Activated T-helper 2 cell treated with anti-CD3 and anti-CD28 coated beads, Interferon-gamma antibody, Interleukin-2, Interleukin-4, amounts not matched to agents 10 μg/mL and 5 μg/mL and 100 μg/mL, durations not matched to agents 14 hours and 24 hours and 36 hours (primary cell): ENCODE measurements around the gene NHP2. TPM values are rescaled to one million over a fixed set of nuclear protein-coding genes. Genes with fewer than 3 reads are reported as not detected.
"Not testable (repeated sequence)": the region's sequence is repeated elsewhere in the genome, so short reads cannot be mapped to it uniquely, and the experiment has no call there.

Experiments
- DNase-seq: peaks from one replicate; pipeline ENCODE4 v3.0.0; 2021; ENCODE audit warnings: low spot score
- H3K27ac Mint-ChIP-seq: one replicate; pipeline ENCODE4 v1.8.0; 2021; ENCODE audit warnings: mixed read lengths
- H3K27me3 Mint-ChIP-seq: one replicate; pipeline ENCODE4 v1.8.0; 2021; ENCODE audit warnings: low read depth, mixed read lengths
- H3K36me3 Mint-ChIP-seq: one replicate; pipeline ENCODE4 v1.8.0; 2021; ENCODE audit warnings: low read depth, mixed read lengths
- H3K4me1 Mint-ChIP-seq: one replicate; pipeline ENCODE4 v1.8.0; 2021; ENCODE audit warnings: low read depth, mixed read lengths
- H3K4me3 Mint-ChIP-seq: one replicate; pipeline ENCODE4 v1.8.0; 2021; ENCODE audit warnings: low read depth, mild to moderate bottlenecking, moderate library complexity, mixed read lengths
- H3K9me3 Mint-ChIP-seq: one replicate; pipeline ENCODE4 v1.8.0; 2021; ENCODE audit warnings: mixed read lengths
- intact Hi-C: fragments of 100-400 bp; cut with micrococcal nuclease; formaldehyde crosslinking; loops from one replicate; pipeline ENCODE4 v1.15.1; 2023
- total RNA-seq: library from RNA; stranded (reverse); gene quantifications from 2 replicates; pipeline ENCODE4 v1.2.3, GENCODE V29; 2022

Gene NHP2
- total RNA-seq, result 221 and 228 TPM in 2 replicates

GRCh38 chr5:178153530-178154340 is at the start of gene NHP2:
NHP2 (minus strand) TSS chr5:178153885; CDS start chr5:178153817, 68 bp downstream.
- H3K27ac Mint-ChIP-seq, result peak within 1 kb of the TSS; percentile 83
- intact Hi-C loops, result loop anchor here (2.0 to 5.0 kb wide), 2 partner anchors 41 to 51 kb away; partner anchors contain the start of genes HNRNPAB and N4BP3
- H3K36me3 Mint-ChIP-seq, result peaks cover 42% of the 10 kb centered on the region
- no peaks in the 10 kb centered on the region for H3K27me3 Mint-ChIP-seq
- H3K9me3 Mint-ChIP-seq, result no peaks in the 10 kb centered on the region
- H3K4me3 Mint-ChIP-seq, result peak within 1 kb of the TSS; percentile 93
- H3K4me1 Mint-ChIP-seq, result peaks cover 29% of the 10 kb centered on the region
- DNase-seq, result peak; percentile 98

DNA sequence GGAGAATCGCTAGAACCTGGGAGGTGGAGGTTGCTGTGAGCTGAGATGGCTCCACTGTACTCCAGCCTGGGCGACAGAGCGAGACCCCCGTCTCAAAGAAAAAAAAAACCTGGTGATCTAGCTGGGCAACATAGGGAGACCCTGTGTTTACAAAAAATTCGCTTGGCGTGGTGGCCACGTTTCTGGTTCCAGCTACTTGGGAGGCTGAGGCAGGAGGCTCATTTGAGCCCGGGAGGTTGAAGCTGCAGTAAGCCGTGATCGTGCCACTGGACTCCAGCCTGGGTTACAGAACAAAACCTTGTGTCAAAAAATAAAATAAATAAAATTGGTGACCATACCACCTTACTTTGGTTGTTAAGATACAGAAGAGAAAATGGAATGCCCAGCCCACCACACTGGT is 48.9 kb upstream of the NHP2 start:
- Mint-ChIP-seq H3K27ac (no peak overlapping the region), H3K9me3 (no peaks in the 10 kb centered on the region), H3K27me3 (peaks cover 2% of the 10 kb centered on the region), H3K36me3 (peaks cover 28% of the 10 kb centered on the region), H3K4me3 (peak overlapping the region; percentile 67), H3K4me1 (peaks cover 14% of the 10 kb centered on the region)
- DNase-seq, result no peak
- intact Hi-C loops, result loop anchor here (10.0 kb wide), 2 partner anchors 608 to 1198 kb away; partner anchors contain the start of genes TMED9 and UIMC1

DNA sequence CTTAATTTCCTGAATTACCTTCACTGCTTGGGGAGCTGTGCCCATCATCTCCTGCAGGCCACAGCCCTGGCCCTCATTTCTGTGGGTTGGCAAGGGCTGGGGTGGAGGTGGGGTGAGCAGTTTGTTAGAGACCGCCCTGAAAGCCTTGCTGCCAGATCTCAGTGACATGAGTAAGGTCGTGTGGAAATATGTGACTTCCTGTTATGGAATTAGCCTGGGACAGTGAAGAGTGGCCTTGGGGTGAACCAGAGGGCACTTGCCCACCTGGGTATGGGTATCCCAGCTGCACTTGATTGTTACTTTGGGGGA is 48.2 kb upstream of the NHP2 start:
- Mint-ChIP-seq H3K27me3 (peaks cover 2% of the 10 kb centered on the region), H3K4me3 (no peak overlapping the region)
- intact Hi-C loops, result loop anchor here (10.0 kb wide), 2 partner anchors 607 to 1197 kb away; partner anchors contain the start of genes TMED9 and UIMC1

GRCh38 chr5:178201221-178201926 is 47.7 kb upstream of the NHP2 start:
- no peak for DNase-seq
- Mint-ChIP-seq H3K9me3 (no peaks in the 10 kb centered on the region), H3K27me3 (peaks cover 2% of the 10 kb centered on the region), H3K4me3 (no peak overlapping the region), H3K27ac (no peak overlapping the region), H3K4me1 (peaks cover 6% of the 10 kb centered on the region), H3K36me3 (peaks cover 16% of the 10 kb centered on the region)
- intact Hi-C loops, result loop anchor here (10.0 kb wide), 2 partner anchors 607 to 1197 kb away; partner anchors contain the start of genes TMED9 and UIMC1

More for the DNA sequence above, 48.2 kb upstream of the NHP2 start:
- Mint-ChIP-seq H3K9me3 (no peaks in the 10 kb centered on the region), H3K27ac (no peak overlapping the region), H3K36me3 (peaks cover 21% of the 10 kb centered on the region), H3K4me1 (peaks cover 10% of the 10 kb centered on the region)
- no peak for DNase-seq

GRCh38 chr5:178199581-178200434 is 46.1 kb upstream of the NHP2 start:
- H3K36me3 Mint-ChIP-seq, result peaks cover 4% of the 10 kb centered on the region
- no peak overlapping the region for H3K4me3 Mint-ChIP-seq
- peaks cover 5% of the 10 kb centered on the region for H3K27me3 Mint-ChIP-seq
- no peak overlapping the region for H3K27ac Mint-ChIP-seq
- H3K4me1 Mint-ChIP-seq, result no peaks in the 10 kb centered on the region
- intact Hi-C loops, result loop anchor here (10.0 kb wide), 2 partner anchors 605 to 1195 kb away; partner anchors contain the start of genes TMED9 and UIMC1
- no peaks in the 10 kb centered on the region for H3K9me3 Mint-ChIP-seq
- DNase-seq, result no peak

- DNase-seq, result no peak
- intact Hi-C loops, result no loop called here
- no peaks in the 10 kb centered on the region for H3K36me3 Mint-ChIP-seq
- H3K27ac Mint-ChIP-seq, result no peak overlapping the region
- H3K4me1 Mint-ChIP-seq, result peaks cover 3% of the 10 kb centered on the region
- no peaks in the 10 kb centered on the region for H3K9me3 Mint-ChIP-seq
- no peak overlapping the region for H3K4me3 Mint-ChIP-seq
- H3K27me3 Mint-ChIP-seq, result peaks cover 7% of the 10 kb centered on the region
Measured at GRCh38 chr5:178198706-178199105, 45.0 kb upstream of the NHP2 start.

DNA sequence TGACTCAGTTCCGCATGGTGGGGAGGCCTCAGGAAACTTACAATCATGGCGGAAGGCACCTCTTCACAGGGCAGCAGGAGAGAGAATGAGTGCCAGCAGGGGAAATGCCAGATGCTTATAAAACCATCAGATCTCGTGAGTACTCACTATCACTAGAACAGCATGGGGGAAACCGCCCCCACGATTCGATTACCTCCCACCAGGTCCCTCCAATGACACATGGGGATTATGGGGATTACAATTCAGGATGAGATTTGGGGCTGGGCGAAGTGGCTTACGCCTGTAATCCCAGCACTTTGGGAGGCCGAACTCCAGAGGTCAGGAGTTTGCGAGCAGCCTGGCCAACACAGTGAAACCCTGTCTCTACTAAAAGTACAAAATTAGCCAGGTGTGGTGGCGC is 44.5 kb upstream of the NHP2 start:
- H3K4me3 Mint-ChIP-seq, H3K27ac Mint-ChIP-seq, H3K9me3 Mint-ChIP-seq, H3K4me1 Mint-ChIP-seq, H3K36me3 Mint-ChIP-seq, DNase-seq, intact Hi-C loops: not testable (repeated sequence)
- H3K27me3 Mint-ChIP-seq, result peaks cover 12% of the 10 kb centered on the region

DNA sequence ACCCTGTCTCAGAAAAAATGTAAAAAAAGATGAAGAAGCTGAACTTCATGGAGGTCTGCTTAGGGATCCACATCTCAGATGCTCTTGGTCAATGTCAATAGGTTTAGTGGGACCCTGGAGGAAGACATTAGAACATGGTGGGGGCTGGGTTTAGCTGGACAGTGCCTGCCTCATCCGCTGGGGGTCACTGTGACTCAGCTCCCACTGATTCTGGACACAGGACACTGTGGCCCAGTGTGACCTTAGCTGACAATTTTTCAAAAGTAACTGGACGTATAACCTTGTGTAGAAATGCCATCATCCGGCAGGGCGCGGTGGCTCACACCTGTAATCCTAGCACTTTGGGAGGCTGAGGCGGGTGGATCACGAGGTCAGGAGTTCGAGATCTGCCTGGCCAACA is 43.3 kb upstream of the NHP2 start:
- DNase-seq, result no peak
- no peaks in the 10 kb centered on the region for H3K9me3 Mint-ChIP-seq
- peaks cover 7% of the 10 kb centered on the region for H3K4me1 Mint-ChIP-seq
- no peaks in the 10 kb centered on the region for H3K36me3 Mint-ChIP-seq
- peaks cover 18% of the 10 kb centered on the region for H3K27me3 Mint-ChIP-seq
- no peak overlapping the region for H3K4me3 Mint-ChIP-seq
- no peak overlapping the region for H3K27ac Mint-ChIP-seq
- intact Hi-C loops, result no loop called here

DNA sequence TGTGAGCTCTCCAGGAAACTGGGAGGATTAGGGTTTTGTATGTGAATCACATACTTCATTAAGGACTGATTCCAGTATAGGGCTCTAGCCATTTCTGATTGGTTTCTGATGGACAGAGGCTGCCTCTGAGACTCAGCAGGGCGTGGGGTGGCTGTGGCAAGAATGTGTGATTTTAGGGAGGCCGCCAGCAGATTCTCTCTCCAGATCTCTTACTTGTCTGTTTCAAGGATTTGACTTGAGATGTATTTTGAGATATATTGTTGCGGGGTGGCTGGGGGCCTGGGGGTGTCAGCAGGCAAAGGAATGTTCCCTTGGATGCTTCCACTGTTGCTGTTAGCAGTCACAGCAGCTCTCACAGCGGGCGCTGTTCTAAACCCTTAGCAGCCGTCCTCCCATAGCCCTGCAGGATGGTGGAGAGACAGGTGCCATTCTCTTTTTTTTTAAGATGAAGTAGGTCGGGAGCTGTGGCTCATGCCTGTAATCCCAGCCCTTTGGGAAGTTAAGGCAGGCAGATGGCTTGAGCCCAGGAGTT is 42.7 kb upstream of the NHP2 start:
- Mint-ChIP-seq H3K27me3 (peaks cover 18% of the 10 kb centered on the region), H3K4me3 (no peak overlapping the region), H3K27ac (no peak overlapping the region), H3K9me3 (no peaks in the 10 kb centered on the region), H3K36me3 (no peaks in the 10 kb centered on the region), H3K4me1 (peaks cover 7% of the 10 kb centered on the region)
- intact Hi-C loops, result no loop called here
- no peak for DNase-seq

GRCh38 chr5:178194026-178194425 is 40.3 kb upstream of the NHP2 start:
- no peak for DNase-seq
- Mint-ChIP-seq H3K27me3 (peaks cover 22% of the 10 kb centered on the region), H3K27ac (no peak overlapping the region), H3K36me3 (no peaks in the 10 kb centered on the region), H3K4me3 (no peak overlapping the region), H3K9me3 (no peaks in the 10 kb centered on the region), H3K4me1 (peaks cover 7% of the 10 kb centered on the region)
- intact Hi-C loops, result no loop called here

DNA sequence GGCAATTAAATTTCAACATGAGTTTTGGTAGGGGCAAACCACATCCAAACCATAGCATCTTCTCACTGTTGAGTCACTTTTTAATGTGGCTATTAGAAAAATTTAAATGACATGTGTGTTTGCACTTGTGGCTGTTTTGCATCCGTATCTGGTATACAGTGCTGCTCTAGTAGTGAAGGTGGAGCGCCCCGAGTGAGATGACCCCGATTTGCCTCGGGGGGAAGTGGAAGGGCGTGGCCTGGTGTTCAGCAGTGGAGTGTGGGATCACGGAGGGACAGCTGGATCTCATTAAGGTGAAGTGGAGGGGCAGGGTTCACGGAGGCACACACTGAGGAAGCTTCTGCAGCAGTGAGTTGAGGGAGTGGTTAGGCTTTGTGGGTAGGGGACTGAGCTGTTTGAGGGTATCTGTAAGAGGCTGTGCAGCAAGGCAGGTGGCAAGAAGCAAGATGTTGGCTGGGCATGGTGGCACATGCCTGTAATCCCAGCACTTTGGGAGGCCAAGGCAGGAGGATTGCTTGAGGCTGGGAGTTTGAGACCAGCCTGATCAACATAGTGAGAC is 39.6 kb upstream of the NHP2 start:
- Mint-ChIP-seq H3K9me3 (no peaks in the 10 kb centered on the region), H3K27ac (no peak overlapping the region), H3K36me3 (no peaks in the 10 kb centered on the region), H3K4me3 (no peak overlapping the region), H3K27me3 (peaks cover 27% of the 10 kb centered on the region), H3K4me1 (peaks cover 7% of the 10 kb centered on the region)
- DNase-seq, result no peak
- intact Hi-C loops, result no loop called here

DNA sequence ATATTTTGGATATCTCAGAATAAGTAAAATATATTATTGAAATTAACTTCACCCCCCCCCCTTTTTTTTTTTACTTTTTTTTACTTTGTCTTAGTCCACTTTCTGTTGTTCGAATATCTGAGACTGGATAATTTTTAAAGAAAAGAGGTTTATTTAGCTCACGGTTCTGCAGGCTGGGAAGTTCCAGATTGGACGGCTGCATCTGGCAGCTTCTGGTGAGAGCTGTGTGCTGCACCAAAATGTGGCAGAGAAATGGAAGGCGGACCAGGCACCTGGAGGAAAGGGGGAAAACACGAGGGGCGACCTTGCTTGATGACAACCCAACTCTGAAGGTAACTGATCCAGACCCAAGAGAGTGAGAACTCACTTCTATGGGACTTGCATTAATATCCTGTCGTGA is 39.1 kb upstream of the NHP2 start:
- Mint-ChIP-seq H3K4me1 (peaks cover 7% of the 10 kb centered on the region), H3K4me3 (no peak overlapping the region), H3K36me3 (no peaks in the 10 kb centered on the region), H3K27ac (no peak overlapping the region), H3K9me3 (no peaks in the 10 kb centered on the region), H3K27me3 (peaks cover 28% of the 10 kb centered on the region)
- no peak for DNase-seq
- intact Hi-C loops, result no loop called here
